ENCODE measurements around the gene PHLDB3. TPM values are rescaled to one million over a fixed set of nuclear protein-coding genes. Genes with fewer than 3 reads are reported as not detected.

Gene PHLDB3
- total and polyA plus RNA-seq, 2 of the 13 experiments (the other 11 are each of a cell fraction or from before 2014, with no cell fraction given), result 11.3 to 14.5 TPM

GRCh38 chr19:43446746-43447489 lies 57.6 kb downstream of the PHLDB3 start (continued):
- TF ChIP-seq ZNF652 (CRISPR knock-in tag; IDR thresholded peaks at IDR 0.05; ENCODE audit: borderline replicate concordance, low read depth), result peak; percentile 84
- no peak for TF ChIP-seq ZNF124 (CRISPR knock-in tag; IDR thresholded peaks at IDR 0.05)
- no peak for TF ChIP-seq ZNF101 (CRISPR knock-in tag; IDR thresholded peaks at IDR 0.05; ENCODE audit: borderline replicate concordance, low read depth)
- TF ChIP-seq XRCC5 (optimal IDR thresholded peaks at IDR 0.05; ENCODE audit: low read length), result peak; percentile 47
- peak; percentile 63; the same call in 1 of the 2 replicates for TF ChIP-seq ZNF619 (CRISPR knock-in tag; IDR thresholded peaks at IDR 0.05)
- peak; percentile 98 for TF ChIP-seq STAG1 (CRISPR knock-in tag; IDR thresholded peaks at IDR 0.05)
- 0 out of 2 replicates have a peak, but pooled peaks have one; percentile 22 for TF ChIP-seq ARNT2 (CRISPR knock-in tag; IDR thresholded peaks at IDR 0.05; ENCODE audit: low read depth)
- no peak for TF ChIP-seq CEBPG (CRISPR knock-in tag; IDR thresholded peaks at IDR 0.05)
- TF ChIP-seq KDM2A (CRISPR knock-in tag; IDR thresholded peaks at IDR 0.05; ENCODE audit: borderline replicate concordance, low read depth), result peak; percentile 35; the same call in 1 of the 2 replicates

GRCh38 chr19:43445426-43445825 lies 59.1 kb downstream of the PHLDB3 start:
- DNase-seq (ENCODE audit: low spot score), result no peak
- Histone ChIP-seq H3K4me2 (ENCODE audit: low read depth, low read length) (no peak overlapping the region), H4K20me1 (ENCODE audit: insufficient read depth, low read length) (no peaks in the 10 kb centered on the region), H3K9me3 (ENCODE audit: low read length) (no peaks in the 10 kb centered on the region), H3K4me1 (ENCODE audit: insufficient read depth, low read length) (peaks cover 9% of the 10 kb centered on the region; the same call in 1 of the 2 replicates), H3K27me3 (ENCODE audit: control insufficient read depth in 1 of 2, insufficient read depth in 2 of 2, low read length in 2 of 2) (peaks cover under 1 to 1% of the 10 kb centered on the region in 2 experiments; a peak in 1 of 5 replicates), H3K36me3 (replicated peaks in 1 of 2; ENCODE audit: control insufficient read depth in 1 of 2, insufficient read depth in 2 of 2, low read length in 2 of 2) (no peaks in the 10 kb centered on the region), H2AFZ (ENCODE audit: low read length) (no peak overlapping the region), H3K9ac (ENCODE audit: insufficient read depth, low read depth, low read length) (no peak overlapping the region), H3K79me2 (ENCODE audit: insufficient read depth, low read length) (no peaks in the 10 kb centered on the region), H3K27ac (ENCODE audit: extremely low read length, insufficient read depth, low read length) (no peak overlapping the region), H3K4me3 (replicated peaks in 1 of 3; ENCODE audit: insufficient read depth in 1 of 3, low read depth in 2 of 3, low read length in 3 of 3) (no peak overlapping the region)
- BruUV-seq (replicated peaks), result no TSS peak
- intact Hi-C loops (cut with micrococcal nuclease; ENCODE audit: unreplicated experiment) (no loop called here), in situ Hi-C loops (cut with HindIII; ENCODE audit: extremely low pct_ligation_motif_present, low pct_unique_long_range_greater_than_20kb) (loop anchor here (5.0 kb wide), 1 partner anchor 77 kb away; no protein-coding TSS in a partner anchor)
- 64% methylated on average over 2 of the region's 2 CpGs for WGBS (ENCODE audit: low lambda C conversion rate)
- ChIA-PET POLR2A (no interaction called here), CTCF (ENCODE audit: low intra/inter-chr PET ratio, low total read pairs) (interaction anchor here (6.0 kb wide), 1 partner anchor 74 kb away, joined by 109 read pairs; no protein-coding TSS in a partner anchor)
- FAIRE-seq, result no peak
- no peak for ATAC-seq
- TF ChIP-seq ZNF841 (CRISPR knock-in tag; IDR thresholded peaks at IDR 0.05; ENCODE audit: borderline replicate concordance) (no peak), ZNF552 (CRISPR knock-in tag; IDR thresholded peaks at IDR 0.05; ENCODE audit: borderline replicate concordance) (no peak), CBX1 (IDR thresholded peaks at IDR 0.05; ENCODE audit: low read depth) (no peak), ZBTB43 (CRISPR knock-in tag; conservative IDR thresholded peaks at IDR 0.05) (no peak), ATF6 (CRISPR knock-in tag; conservative IDR thresholded peaks at IDR 0.05) (no peak), NAIF1 (CRISPR knock-in tag; IDR thresholded peaks at IDR 0.05; ENCODE audit: borderline replicate concordance) (no peak), ZNF12 (CRISPR knock-in tag; IDR thresholded peaks at IDR 0.05) (no peak), BCL3 (CRISPR knock-in tag; IDR thresholded peaks at IDR 0.05) (no peak)
